ENCODE data around the gene AGMO.

GRCh38 chr7:15457990-15458955 is 103.5 kb downstream of the AGMO start:
- no peak for TF ChIP-seq PML (IDR thresholded peaks at IDR 0.05; ENCODE audit: low read length)
- TF ChIP-seq REST (IDR thresholded peaks at IDR 0.05; ENCODE audit: low read depth, low read length) = no peak
- TF ChIP-seq CTCF (IDR thresholded peaks at IDR 0.05 in 2 of 3, conservative IDR thresholded peaks at IDR 0.05 in 1 of 3; ENCODE audit: control insufficient read depth in 2 of 3, extremely low read depth in 1 of 3, insufficient read depth in 1 of 3, low read depth in 3 of 3, low read length in 3 of 3) = no peak
- TF ChIP-seq POLR2A (IDR thresholded peaks at IDR 0.05; ENCODE audit: low read depth, low read length) = no peak
- TF ChIP-seq ZNF274 (IDR thresholded peaks at IDR 0.05; ENCODE audit: insufficient read depth, insufficient read length) = no peak
- TF ChIP-seq POLR2AphosphoS5 (IDR thresholded peaks at IDR 0.05; ENCODE audit: low read length) = no peak
- TF ChIP-seq TAF1 (IDR thresholded peaks at IDR 0.05; ENCODE audit: borderline replicate concordance, low read depth, low read length) = no peak
- no peak for TF ChIP-seq ATF2 (IDR thresholded peaks at IDR 0.05; ENCODE audit: low read length)
- TF ChIP-seq BRCA1 (IDR thresholded peaks at IDR 0.05; ENCODE audit: low read depth, low read length) = no peak
- TF ChIP-seq USF2 (IDR thresholded peaks at IDR 0.05; ENCODE audit: borderline replicate concordance, low read depth, low read length) = no peak
- no peak for TF ChIP-seq SPI1 (IDR thresholded peaks at IDR 0.05; ENCODE audit: borderline replicate concordance, insufficient read depth, low read depth, low read length)
- no peak for TF ChIP-seq CEBPB (IDR thresholded peaks at IDR 0.05; ENCODE audit: borderline replicate concordance in 1 of 2, low read depth in 2 of 2, low read length in 2 of 2)

Measured in GM12878 (cell line).